Activated T-helper 2 cell treated with anti-CD3 and anti-CD28 coated beads, Interferon-gamma antibody, Interleukin-2, Interleukin-4, amounts not matched to agents 10 μg/mL and 5 μg/mL and 100 μg/mL, durations not matched to agents 14 hours and 24 hours and 36 hours (primary cell): ENCODE measurements around the gene FNDC3A. TPM values are rescaled to one million over a fixed set of nuclear protein-coding genes. Genes with fewer than 3 reads are reported as not detected.

Experiments
- DNase-seq: peaks from one replicate; pipeline ENCODE4 v3.0.0; 2021; ENCODE audit warnings: low spot score
- H3K27ac Mint-ChIP-seq: one replicate; pipeline ENCODE4 v1.8.0; 2021; ENCODE audit warnings: mixed read lengths
- H3K27me3 Mint-ChIP-seq: one replicate; pipeline ENCODE4 v1.8.0; 2021; ENCODE audit warnings: low read depth, mixed read lengths
- H3K36me3 Mint-ChIP-seq: one replicate; pipeline ENCODE4 v1.8.0; 2021; ENCODE audit warnings: low read depth, mixed read lengths
- H3K4me1 Mint-ChIP-seq: one replicate; pipeline ENCODE4 v1.8.0; 2021; ENCODE audit warnings: low read depth, mixed read lengths
- H3K4me3 Mint-ChIP-seq: one replicate; pipeline ENCODE4 v1.8.0; 2021; ENCODE audit warnings: low read depth, mild to moderate bottlenecking, moderate library complexity, mixed read lengths
- H3K9me3 Mint-ChIP-seq: one replicate; pipeline ENCODE4 v1.8.0; 2021; ENCODE audit warnings: mixed read lengths
- intact Hi-C: fragments of 100-400 bp; cut with micrococcal nuclease; formaldehyde crosslinking; loops from one replicate; pipeline ENCODE4 v1.15.1; 2023
- total RNA-seq: library from RNA; stranded (reverse); gene quantifications from 2 replicates; pipeline ENCODE4 v1.2.3, GENCODE V29; 2022

Gene FNDC3A
- total RNA-seq, 1 donor from 2014 or later, result 21.7 TPM

- H3K9me3 Mint-ChIP-seq, result no peaks in the 10 kb centered on the region
- no peak for DNase-seq
- no peaks in the 10 kb centered on the region for H3K27me3 Mint-ChIP-seq
- no peak overlapping the region for H3K27ac Mint-ChIP-seq
- H3K4me1 Mint-ChIP-seq, result no peaks in the 10 kb centered on the region
- H3K36me3 Mint-ChIP-seq, result peaks cover 5% of the 10 kb centered on the region
- intact Hi-C loops, result no loop called here
- H3K4me3 Mint-ChIP-seq, result no peak overlapping the region
These were observed 111.0 kb downstream of the FNDC3A start for GRCh38 chr13:49086722-49087121.

DNA sequence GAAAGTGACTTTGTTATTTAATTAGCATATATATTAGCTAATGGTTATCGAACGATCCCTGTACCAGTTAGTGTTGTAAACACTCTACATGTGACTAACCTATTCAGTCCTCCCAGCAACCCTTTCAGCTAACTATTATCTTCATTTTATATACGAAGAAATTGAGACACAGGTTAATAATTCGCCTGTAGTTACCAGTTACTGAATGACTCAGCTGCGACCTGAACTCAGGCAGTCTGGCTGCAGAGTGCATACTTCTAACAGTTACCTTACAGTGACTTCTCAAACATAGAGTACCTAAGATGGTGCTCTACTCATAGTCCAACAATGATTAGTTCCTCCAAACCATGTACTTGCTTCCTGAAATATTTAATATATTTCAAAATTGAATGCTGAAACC lies 117.7 kb downstream of the FNDC3A start:
- H3K27ac Mint-ChIP-seq, result no peak overlapping the region
- H3K9me3 Mint-ChIP-seq, result no peaks in the 10 kb centered on the region
- H3K27me3 Mint-ChIP-seq, result no peaks in the 10 kb centered on the region
- no peak overlapping the region for H3K4me3 Mint-ChIP-seq
- peaks cover 12% of the 10 kb centered on the region for H3K4me1 Mint-ChIP-seq
- DNase-seq, result no peak
- intact Hi-C loops, result no loop called here
- H3K36me3 Mint-ChIP-seq, result peaks cover 5% of the 10 kb centered on the region

GRCh38 chr13:49097374-49097773 lies 121.7 kb downstream of the FNDC3A start:
- no peak overlapping the region for H3K27ac Mint-ChIP-seq
- H3K36me3 Mint-ChIP-seq, result no peaks in the 10 kb centered on the region
- H3K4me1 Mint-ChIP-seq, result peaks cover 21% of the 10 kb centered on the region
- no peak overlapping the region for H3K4me3 Mint-ChIP-seq
- H3K27me3 Mint-ChIP-seq, result no peaks in the 10 kb centered on the region
- intact Hi-C loops, result loop anchor here (5.0 kb wide), 1 partner anchor 185 kb away; no protein-coding TSS in a partner anchor
- no peak for DNase-seq
- H3K9me3 Mint-ChIP-seq, result no peaks in the 10 kb centered on the region

DNA sequence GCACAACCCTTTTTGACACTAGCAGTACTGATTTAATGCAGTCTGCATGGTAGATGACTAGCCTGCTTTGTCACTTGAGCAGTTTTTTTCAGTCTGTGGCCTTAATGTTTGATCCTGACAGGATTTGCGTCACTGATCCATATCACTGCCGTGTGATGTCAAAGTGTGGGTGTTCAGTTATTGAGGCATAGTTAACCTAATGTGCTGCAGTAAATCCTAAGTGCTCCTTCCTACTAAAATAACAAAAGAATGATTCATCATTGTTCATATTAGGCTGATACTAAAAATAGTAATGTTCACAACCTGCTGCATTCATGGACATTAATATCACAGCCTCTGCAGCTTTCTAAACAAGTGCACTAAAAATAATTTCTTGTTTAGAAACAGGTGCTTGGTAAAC lies 122.5 kb downstream of the FNDC3A start:
- Mint-ChIP-seq H3K4me1 (peaks cover 21% of the 10 kb centered on the region), H3K36me3 (no peaks in the 10 kb centered on the region), H3K27me3 (no peaks in the 10 kb centered on the region), H3K9me3 (no peaks in the 10 kb centered on the region), H3K27ac (no peak overlapping the region), H3K4me3 (no peak overlapping the region)
- intact Hi-C loops, result loop anchor here (5.0 kb wide), 1 partner anchor 184 kb away; no protein-coding TSS in a partner anchor
- no peak for DNase-seq

- Mint-ChIP-seq H3K27ac (no peak overlapping the region), H3K27me3 (no peaks in the 10 kb centered on the region), H3K4me3 (no peak overlapping the region), H3K9me3 (no peaks in the 10 kb centered on the region), H3K36me3 (no peaks in the 10 kb centered on the region), H3K4me1 (peaks cover 21% of the 10 kb centered on the region)
- DNase-seq, result no peak
- intact Hi-C loops, result loop anchor here (5.0 kb wide), 1 partner anchor 183 kb away; no protein-coding TSS in a partner anchor
These were observed 123.2 kb downstream of the FNDC3A start for GRCh38 chr13:49098771-49099512.

DNA sequence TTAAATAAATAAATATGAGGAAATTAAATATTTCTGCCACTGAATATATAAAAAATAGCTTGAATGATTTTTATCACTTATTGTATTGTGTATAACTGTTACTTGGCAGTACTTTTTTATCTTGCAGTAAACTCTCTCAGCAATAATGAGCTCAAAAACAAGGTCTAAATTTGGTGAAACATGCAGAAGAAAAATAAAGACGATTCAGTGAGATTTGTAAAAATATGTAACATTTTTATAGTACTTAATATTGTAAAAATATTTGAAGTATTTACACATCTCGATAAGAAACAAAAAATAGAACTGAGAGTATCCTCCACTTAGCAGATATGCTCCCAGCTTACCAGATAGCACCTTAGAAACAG lies 123.8 kb downstream of the FNDC3A start:
- Mint-ChIP-seq H3K36me3 (no peaks in the 10 kb centered on the region), H3K27me3 (no peaks in the 10 kb centered on the region), H3K4me1 (peaks cover 21% of the 10 kb centered on the region), H3K4me3 (no peak overlapping the region), H3K9me3 (no peaks in the 10 kb centered on the region), H3K27ac (no peak overlapping the region)
- no peak for DNase-seq
- intact Hi-C loops, result loop anchor here (5.0 kb wide), 1 partner anchor 183 kb away; no protein-coding TSS in a partner anchor

DNA sequence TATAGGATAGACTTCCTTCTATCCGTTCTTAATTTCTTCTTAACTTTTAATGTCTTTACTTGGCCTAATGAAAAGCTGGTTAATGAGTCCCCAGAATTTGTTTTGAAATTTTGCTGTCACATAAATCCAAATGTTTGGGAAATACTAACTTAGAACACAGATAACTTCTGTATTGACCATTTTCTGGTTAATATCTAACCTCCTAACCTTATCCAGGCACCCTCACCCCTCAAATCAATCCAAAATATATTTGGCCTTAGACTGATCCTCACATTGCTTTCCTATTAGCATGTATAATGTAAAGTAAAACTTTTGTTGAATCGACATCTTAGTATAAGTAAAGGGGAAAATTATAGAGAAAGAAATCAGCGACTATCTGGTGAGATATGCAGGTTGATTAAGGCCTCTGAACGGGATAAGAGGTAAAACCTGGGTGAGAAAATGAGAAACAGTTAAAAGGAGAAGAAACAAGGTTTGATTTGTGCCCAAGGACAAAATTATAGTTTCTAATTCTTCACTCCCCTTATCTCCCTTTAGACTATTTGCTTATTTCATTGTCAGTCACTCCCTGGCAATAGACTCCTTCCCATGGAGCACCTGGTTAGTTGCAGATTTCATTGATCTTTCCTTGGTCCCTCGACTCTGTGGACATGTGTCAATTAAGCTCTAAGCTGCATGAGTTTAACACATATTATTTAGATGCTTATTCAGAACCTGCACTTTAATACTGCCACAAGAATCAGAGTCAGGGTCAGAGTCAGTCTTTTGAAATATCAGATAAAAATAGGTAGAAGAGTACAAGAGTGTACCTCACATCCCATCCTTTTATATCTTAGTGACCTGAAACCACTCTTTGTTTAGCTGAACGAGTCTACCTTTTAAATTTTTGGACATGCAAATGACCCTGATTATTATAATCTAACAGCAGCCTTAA lies 125.2 kb downstream of the FNDC3A start:
- no peak for DNase-seq
- no peaks in the 10 kb centered on the region for H3K36me3 Mint-ChIP-seq
- H3K27ac Mint-ChIP-seq, result no peak overlapping the region
- H3K9me3 Mint-ChIP-seq, result no peaks in the 10 kb centered on the region
- intact Hi-C loops, result no loop called here
- H3K27me3 Mint-ChIP-seq, result no peaks in the 10 kb centered on the region
- no peak overlapping the region for H3K4me3 Mint-ChIP-seq
- peaks cover 21% of the 10 kb centered on the region for H3K4me1 Mint-ChIP-seq

GRCh38 chr13:49108196-49108595 lies 132.5 kb downstream of the FNDC3A start:
- no peak overlapping the region for H3K27ac Mint-ChIP-seq
- DNase-seq, result no peak

DNA sequence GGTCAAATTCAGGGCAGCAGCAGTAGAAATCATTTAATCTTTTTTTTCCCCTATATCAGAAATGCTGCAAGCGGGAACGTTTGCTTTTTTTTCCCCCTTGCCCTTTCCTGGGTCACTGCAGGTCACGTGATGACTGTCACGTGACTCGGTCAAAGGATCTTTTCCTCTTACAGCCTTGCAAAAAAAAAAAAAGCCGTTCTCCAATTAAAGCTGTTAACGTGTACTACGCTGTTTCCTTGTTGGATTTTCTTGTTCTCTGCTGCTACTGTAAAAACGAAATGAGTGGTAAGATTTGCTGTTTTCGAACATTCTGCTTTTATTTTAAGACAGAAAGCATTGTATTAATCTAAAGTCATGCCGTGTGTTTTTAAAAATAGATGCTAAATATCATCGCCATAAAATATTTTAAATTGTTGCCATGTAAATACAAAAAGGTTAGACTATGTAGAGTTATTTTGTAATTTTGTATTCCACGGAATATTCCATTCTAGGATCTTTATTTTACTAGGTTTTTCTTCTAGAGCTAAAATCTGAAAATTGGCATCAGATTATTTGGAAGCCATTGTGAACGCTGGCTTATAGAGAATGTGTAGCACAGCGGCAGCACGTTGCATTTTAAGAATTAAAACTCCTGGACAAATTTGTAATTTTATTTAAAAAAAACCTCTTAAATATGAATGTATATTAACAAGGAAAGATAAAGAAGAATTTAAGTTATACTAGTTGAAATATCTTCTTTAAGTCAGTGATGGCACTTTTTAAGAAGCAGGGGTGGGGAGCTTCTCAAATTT lies 134.6 kb downstream of the FNDC3A start:
- Mint-ChIP-seq H3K27me3 (no peaks in the 10 kb centered on the region), H3K9me3 (no peaks in the 10 kb centered on the region), H3K4me3 (peak overlapping the region; percentile 85), H3K36me3 (peaks cover 3% of the 10 kb centered on the region), H3K27ac (peak overlapping the region; percentile 77), H3K4me1 (peaks cover 16% of the 10 kb centered on the region)
- peak; percentile 68 for DNase-seq
- intact Hi-C loops, result loop anchor here (1.0 to 5.0 kb wide), 3 partner anchors 134 to 332 kb away; partner anchors contain the start of genes CAB39L, CDADC1 and SETDB2

More at GRCh38 chr13:49108196-49108595, 132.5 kb downstream of the FNDC3A start:
- Mint-ChIP-seq H3K9me3 (no peaks in the 10 kb centered on the region), H3K27me3 (no peaks in the 10 kb centered on the region), H3K36me3 (no peaks in the 10 kb centered on the region), H3K4me3 (no peak overlapping the region), H3K4me1 (peaks cover 7% of the 10 kb centered on the region)
- intact Hi-C loops, result no loop called here

DNA sequence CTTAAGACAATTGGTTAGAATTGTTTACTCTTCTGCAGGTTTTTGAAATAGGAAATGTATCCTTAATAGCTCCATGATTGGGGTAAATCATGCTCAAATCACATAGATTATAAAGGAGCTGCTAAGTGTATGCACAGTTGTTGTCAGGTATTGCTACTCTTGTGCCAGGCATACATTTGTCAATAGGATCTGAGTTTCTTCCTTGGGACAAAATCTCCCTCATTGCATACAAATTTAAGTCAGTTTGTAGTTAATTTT lies 135.1 kb downstream of the FNDC3A start:
- intact Hi-C loops, result loop anchor here (1.0 to 5.0 kb wide), 3 partner anchors 135 to 331 kb away; partner anchors contain the start of genes CAB39L, CDADC1 and SETDB2
- Mint-ChIP-seq H3K9me3 (no peaks in the 10 kb centered on the region), H3K4me3 (peak overlapping the region; percentile 85), H3K4me1 (peaks cover 16% of the 10 kb centered on the region), H3K36me3 (peaks cover 8% of the 10 kb centered on the region), H3K27me3 (no peaks in the 10 kb centered on the region), H3K27ac (peak overlapping the region; percentile 59)
- DNase-seq, result no peak

DNA sequence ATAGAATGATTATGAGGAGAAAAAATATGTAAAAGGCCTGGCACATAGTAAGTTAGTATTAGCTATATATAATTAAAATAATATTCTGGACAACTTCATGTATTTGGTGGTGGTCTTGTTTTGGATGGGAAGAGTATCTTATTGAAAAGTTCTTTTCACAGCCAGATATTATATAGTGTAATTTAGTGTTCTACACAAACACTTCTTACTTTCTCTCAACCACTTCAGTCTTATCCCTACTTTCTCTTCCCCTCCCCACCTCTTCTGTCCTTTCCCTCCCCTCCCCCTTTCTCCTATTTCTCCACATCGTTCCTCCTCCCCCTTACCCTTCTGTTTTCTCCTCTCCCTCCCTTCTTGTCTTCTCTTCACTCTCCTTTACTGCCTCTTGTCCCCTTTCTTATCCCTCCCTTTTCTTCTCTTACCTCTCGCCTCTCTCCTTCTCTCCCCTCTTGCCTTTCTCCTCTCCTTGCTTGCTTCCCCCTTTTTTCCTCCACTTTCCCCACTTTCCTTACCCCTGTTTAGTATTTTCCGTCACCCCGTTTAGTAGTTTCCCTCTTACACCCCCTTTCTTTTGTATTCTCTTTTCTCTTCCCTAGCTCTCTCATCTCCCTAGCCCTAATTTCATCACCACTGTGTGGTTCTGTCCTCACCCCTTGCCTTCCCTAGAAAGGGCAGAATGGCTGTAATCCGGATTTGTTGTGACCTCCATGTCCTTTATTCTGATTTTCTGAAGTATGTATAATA lies 137.2 kb downstream of the FNDC3A start:
- no peak for DNase-seq
- Mint-ChIP-seq H3K27me3 (no peaks in the 10 kb centered on the region), H3K4me3 (no peak overlapping the region), H3K4me1 (peaks cover 16% of the 10 kb centered on the region), H3K36me3 (peaks cover 23% of the 10 kb centered on the region), H3K27ac (no peak overlapping the region), H3K9me3 (no peaks in the 10 kb centered on the region)
- intact Hi-C loops, result loop anchor here (5.0 kb wide), 1 partner anchor 329 kb away; the partner anchor contains the start of genes CAB39L and SETDB2
